HG02943 (cell line): ENCODE data around the gene IFNK.

ENCODE experiments used
- ATAC-seq: cut with Tn5 transposase; IDR thresholded peaks from one replicate; pipeline ENCODE4 v1.9.1; 2021; ENCODE audit warnings: mild to moderate bottlenecking, low read depth, moderate library complexity; ENCODE audit not compliant: unreplicated experiment

IFNK gene

GRCh38 chr9:27537027-27537435 is 12.9 kb downstream of the IFNK start:
- no peak for ATAC-seq

DNA sequence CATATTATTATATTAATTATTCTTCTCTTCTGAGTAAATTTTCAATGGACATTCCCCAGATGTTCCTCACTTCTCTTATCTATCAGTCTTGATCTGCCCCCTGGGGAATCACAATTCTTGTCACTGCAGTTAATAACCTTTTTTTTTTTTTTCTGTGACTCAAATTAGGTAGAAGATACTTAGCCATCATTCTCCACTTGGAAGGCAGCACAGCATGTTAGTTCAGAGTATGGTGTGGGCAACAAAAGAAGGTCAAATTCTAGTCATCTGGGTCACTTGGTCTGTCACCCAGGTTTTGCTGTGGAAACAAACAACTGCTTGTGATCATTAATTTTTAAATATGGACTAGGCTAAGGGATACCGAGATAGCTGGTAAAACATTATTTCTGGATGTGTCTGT is 13.7 kb downstream of the IFNK start:
- ATAC-seq, result no peak

DNA sequence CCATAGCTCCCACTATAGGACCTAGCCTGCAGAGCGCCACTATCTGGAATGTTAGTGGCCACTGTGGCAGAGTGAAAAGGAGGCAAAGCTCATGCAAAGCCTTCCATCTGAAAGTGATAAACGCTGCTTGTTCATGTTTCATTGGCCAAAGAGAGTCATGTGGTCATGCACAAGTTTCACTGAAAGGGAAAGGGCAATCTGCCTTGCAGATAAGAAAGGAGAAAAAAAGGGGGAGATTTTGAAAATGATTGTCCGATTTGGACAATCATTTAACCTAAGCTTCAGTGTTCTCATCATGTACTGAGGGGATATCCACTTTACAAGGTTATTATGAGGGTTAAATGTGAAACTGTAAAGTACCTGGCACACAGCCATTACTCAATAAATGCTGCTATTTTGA is 14.6 kb downstream of the IFNK start:
- no peak for ATAC-seq

DNA sequence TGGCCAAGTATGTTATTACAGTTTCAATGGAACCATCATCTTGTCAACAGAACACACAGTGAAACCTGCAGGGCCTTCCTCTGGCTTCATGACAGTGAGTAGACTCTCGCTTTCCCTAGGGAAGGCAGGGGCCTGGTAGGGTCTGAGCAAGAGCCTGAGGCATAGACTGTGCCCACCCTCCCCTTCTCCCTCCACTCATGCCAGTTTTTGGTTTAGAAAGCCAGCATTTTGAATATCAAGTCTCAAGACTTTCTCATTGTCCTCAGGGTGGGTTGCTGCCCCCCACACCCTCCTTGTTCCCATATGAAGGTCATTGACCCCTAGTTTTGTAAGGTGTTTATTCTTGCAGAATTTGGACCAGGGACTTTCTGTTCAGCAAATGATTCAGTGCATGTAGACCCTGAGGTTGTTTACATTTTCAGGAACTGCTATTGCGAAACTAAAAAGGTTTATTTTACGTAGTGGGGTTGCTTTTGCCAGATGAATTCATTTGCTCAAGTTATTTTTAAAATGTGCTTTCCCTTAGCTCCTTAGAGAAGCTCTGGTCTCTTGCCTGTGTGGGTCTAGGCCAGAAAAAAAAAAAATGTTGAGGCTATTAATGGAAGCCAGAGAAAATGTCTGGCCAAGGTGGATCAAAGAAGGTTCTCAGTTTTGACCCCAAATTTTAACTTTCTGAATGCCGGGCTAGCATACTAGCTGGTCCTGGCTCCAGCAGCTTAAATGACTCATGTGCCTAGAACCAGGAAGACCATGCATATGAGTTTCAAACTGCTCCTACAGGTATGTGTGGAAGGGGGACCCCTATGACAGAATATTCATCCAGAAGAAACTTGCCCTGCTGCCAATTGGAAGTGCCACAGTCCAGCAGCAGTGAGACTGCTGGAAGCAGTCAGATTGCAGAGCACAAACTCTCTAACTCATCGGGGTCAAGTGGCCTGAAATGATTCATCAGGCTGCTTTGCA is 15.7 kb downstream of the IFNK start:
- no peak for ATAC-seq

DNA sequence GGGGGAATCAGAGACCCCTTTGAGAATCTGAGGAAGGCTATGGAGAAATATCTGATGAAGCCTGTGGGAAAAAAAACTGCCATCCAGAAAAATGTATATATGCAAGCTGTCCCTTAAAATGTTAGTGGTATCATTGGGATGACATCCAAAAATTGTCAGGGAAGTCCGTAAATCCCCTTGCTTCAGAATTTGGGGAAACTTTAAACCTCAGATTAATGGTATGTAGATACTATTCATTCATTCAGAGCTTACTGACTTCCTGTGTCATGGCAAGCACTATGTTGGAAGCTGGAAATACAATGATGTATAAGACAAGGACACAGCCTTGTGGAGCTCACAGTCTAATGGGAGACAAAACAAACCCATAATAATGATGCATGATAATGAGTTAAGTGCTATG is 16.4 kb downstream of the IFNK start:
- no peak for ATAC-seq

DNA sequence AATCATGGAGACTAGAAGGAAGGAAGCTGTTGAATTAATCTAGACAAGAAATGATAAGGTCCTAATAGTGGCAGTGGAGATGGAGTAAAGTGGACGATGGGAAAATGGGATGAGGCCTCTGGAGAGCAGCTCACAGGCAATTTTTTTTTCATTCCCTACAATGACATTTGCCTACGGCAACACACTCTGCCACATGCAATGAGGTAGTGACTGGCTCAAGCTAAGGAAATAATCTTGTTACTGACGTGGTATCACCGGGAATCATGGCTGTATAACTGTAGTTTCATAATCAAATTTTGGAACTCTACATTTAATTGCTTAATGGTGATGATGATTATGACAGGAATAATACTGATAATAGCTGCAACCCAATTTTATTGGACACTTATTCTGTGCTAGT is 17.6 kb downstream of the IFNK start:
- no peak for ATAC-seq

DNA sequence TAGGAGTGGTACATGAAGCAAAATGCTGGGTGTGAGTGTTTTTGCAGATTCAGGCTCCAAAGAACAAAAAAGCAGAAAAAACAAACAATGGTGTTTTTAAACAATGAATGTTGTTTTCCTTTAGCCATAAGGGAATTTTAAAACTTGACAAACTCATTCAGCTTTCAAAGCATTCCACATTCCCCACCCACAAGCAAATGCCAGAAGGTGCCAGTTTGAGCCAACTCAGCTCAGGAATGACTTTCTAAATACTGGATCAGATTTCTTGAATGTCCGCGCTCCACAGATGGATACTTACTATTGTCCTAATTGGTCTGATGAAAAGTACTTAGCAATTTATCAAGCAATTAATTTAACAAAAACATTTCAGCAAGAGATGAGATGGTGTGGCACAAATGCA is 18.4 kb downstream of the IFNK start:
- ATAC-seq, result no peak

- ATAC-seq, result no peak
Measured at GRCh38 chr9:27545471-27545870, 21.4 kb downstream of the IFNK start.

GRCh38 chr9:27548055-27548741 is 24.1 kb downstream of the IFNK start:
- ATAC-seq, result no peak

- no peak for ATAC-seq
Measured at GRCh38 chr9:27549196-27549755, 25.2 kb downstream of the IFNK start.

DNA sequence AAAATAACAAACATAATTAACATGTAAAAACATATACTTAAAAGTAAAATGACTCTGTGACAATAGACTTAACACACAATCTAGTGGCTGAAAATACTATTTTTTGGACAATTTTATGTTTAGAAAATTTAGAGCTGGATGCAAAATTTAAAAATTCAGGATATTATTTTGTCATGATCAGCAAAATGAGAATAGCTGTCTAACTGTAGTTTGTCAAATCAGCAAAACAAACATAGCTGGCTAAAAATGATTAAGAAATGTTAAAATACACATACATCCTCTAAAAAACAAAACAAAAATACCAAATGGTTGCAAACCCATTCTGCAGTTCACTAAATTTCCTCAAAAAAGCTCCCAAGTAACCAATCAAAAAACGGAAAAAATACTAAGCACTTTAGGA is 30.6 kb downstream of the IFNK start:
- no peak for ATAC-seq

- no peak for ATAC-seq
Measured at GRCh38 chr9:27556470-27556869, 32.4 kb downstream of the IFNK start.

- ATAC-seq, result no peak
Measured at GRCh38 chr9:27558307-27558706, 34.2 kb downstream of the IFNK start.

DNA sequence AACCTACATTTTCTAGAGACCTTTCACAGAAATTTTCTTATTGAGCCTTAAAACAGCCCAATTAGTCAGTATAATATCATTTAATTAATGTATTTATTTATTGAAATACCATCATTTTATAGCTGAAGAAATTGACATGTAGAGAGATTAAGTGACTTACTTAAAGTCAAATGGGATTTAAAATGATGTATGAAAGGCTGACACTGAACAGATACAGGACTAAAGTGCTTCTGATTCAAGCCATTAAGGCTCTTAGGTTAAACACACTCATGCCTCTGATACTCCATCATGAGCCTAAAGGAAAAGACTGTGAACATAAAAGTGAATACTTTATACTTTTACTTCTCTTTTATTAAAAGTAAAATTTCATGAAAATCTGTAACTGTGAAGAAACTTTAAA is 36.4 kb downstream of the IFNK start:
- no peak for ATAC-seq

DNA sequence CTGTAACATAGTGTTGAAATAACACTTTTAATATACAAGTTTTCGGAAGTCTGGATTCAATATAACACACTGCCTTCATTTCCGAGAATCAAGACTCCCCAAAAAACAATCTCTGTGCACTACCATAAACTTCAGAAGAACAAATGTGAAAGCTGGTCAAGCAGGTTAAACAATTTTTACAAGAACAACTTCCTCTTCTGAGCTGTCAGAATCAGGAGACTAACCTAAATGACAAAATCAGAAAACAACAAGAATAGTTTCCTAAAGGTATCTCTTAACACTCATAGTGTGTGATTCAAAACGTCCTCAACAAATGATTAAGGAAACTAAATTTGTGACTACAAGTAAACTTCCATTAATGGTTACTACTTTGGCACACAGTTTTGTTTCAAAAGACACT is 37.6 kb downstream of the IFNK start:
- no peak for ATAC-seq

DNA sequence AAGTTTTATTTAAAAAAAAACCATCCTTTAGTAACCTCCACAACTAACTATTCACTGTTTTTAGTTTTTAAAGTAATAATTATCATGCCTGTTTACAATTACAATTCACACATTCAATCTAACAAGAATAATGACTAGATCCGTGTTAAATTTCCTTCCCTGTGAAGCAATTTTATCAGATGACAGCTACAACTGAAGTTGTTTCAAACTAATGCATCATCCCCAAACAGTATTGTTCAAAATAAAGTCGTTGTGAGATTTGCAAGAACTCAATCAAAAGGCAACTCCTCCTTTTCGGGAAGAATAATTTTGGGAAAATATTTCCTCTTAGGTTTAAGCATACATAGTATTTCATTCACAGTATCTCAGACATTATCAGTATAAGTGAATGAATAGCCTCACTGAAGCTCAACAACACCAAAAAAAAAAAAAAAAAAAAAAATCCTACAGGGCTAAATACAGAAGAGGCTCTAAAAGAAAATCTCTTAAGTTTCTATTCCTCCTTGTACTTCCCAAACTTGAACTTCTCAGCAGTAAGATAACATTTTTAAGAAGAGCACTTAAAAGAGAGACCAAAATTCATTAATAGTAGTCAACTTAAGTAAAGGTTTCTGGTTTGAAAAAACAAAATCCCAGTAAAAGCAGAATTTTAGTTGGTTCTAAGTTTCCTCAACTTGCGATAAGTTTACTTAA is 39.8 kb downstream of the IFNK start:
- ATAC-seq, result no peak

- ATAC-seq, result no peak
Measured at GRCh38 chr9:27564670-27565069, 40.6 kb downstream of the IFNK start.

- no peak for ATAC-seq
Measured at GRCh38 chr9:27565696-27566095, 41.6 kb downstream of the IFNK start.

DNA sequence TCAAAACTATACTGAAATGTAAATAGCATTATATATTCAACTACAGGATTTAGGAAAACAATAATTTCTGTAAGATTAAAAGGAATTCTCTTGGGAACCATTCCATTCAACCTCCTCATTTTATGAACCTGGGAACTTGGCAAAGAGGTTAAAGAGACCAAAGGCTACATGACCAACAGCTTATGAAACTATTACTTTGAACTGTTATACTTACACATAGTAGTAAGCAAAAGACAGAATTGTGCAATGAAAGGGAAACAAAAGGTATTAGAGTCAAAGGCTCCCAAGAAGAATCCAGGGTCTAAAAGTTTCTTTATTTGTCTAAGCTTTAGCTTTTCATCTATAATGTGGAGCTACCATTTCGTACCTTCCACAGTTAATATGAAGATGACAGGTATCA is 42.0 kb downstream of the IFNK start:
- no peak for ATAC-seq

DNA sequence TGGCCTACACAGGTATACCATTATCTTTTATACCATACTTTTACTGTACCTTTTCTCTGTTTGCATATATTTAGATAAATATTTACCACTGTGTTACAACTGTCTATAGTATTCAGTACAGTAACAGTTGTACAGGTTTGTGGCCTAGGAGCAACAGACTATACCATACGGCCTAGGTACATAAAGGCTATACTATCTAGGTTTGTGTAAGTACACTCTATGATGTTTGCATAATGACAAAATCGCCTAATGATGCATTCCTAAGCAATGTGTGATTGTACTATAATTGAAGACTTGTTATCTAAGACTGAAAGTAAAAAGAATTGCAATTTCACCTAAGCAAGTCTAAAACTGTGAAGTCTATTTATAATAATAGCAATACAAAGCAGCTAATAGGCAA is 45.3 kb downstream of the IFNK start:
- ATAC-seq, result no peak

DNA sequence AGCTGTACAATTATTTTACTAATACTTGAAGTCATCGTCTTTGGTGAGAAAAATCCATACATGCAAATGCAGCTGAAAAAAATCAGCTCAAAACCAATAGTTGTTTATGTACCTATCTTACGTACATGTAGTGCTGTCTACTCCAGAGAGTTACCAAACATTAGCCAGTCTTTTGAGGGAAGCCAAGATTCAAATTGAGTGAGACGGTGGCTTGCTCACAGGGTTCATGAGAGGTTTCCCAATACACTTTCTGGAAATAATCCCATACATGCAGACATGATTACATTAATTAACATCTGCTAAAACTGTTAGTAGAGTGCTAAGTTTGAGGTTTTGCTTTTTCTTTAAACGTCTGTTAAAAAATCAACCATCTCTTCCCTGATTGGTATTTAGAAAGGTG is 46.9 kb downstream of the IFNK start:
- no peak for ATAC-seq
